T47D (cell line): ENCODE results near the gene ANKIB1.

Experiments used
- DNase-seq, 2 experiments: peaks; one replicate each; pipeline versions ENCODE4 v3.0.0 to v3.0.0-alpha.2; 2011 to 2012; ENCODE audit warnings: low read depth in 1 of 2, low spot score in 1 of 2
- JUND ChIP-seq: IDR thresholded peaks from 2 replicates; pipeline ENCODE4 v1.6.1; 2012; ENCODE audit warnings: low read depth
- in situ Hi-C: cut with HindIII; loops from 2 replicates; pipeline ENCODE4 v1.10.0; 2016; ENCODE audit warnings: low sequenced_read_pairs, low pct_unique_long_range_greater_than_20kb

ANKIB1 gene

GRCh38 chr7:92319243-92319642 is 73.5 kb downstream of the ANKIB1 start:
- in situ Hi-C loops, result no loop called here

GRCh38 chr7:92325173-92325572 is 79.4 kb downstream of the ANKIB1 start:
- in situ Hi-C loops, result no loop called here

More at GRCh38 chr7:92319243-92319642, 73.5 kb downstream of the ANKIB1 start:
- TF ChIP-seq JUND, result no peak
- DNase-seq, result no peak

GRCh38 chr7:92325858-92326257 is 80.1 kb downstream of the ANKIB1 start:
- in situ Hi-C loops, result no loop called here
- no peak for DNase-seq
- TF ChIP-seq JUND, result no peak

More at GRCh38 chr7:92325173-92325572, 79.4 kb downstream of the ANKIB1 start:
- no peak for TF ChIP-seq JUND
- DNase-seq, result peak in 1 of 2 experiments; percentile 2

GRCh38 chr7:92330835-92331438 is 85.2 kb downstream of the ANKIB1 start:
- no peak for DNase-seq
- in situ Hi-C loops, result no loop called here
- TF ChIP-seq JUND, result no peak

- DNase-seq, result no peak
- TF ChIP-seq JUND, result no peak
- in situ Hi-C loops, result no loop called here
These were observed 85.7 kb downstream of the ANKIB1 start for GRCh38 chr7:92331508-92331907.

GRCh38 chr7:92332782-92333181 is 87.0 kb downstream of the ANKIB1 start:
- TF ChIP-seq JUND, result no peak
- DNase-seq, result no peak
- in situ Hi-C loops, result no loop called here

- no peak for DNase-seq
- no peak for TF ChIP-seq JUND
- in situ Hi-C loops, result no loop called here
These were observed 88.1 kb downstream of the ANKIB1 start for GRCh38 chr7:92333866-92334265.

GRCh38 chr7:92335574-92335973 is 89.8 kb downstream of the ANKIB1 start:
- no peak for DNase-seq
- in situ Hi-C loops, result no loop called here
- no peak for TF ChIP-seq JUND

GRCh38 chr7:92336662-92337340 is 91.0 kb downstream of the ANKIB1 start:
- no peak for TF ChIP-seq JUND
- in situ Hi-C loops, result no loop called here
- DNase-seq, result no peak

- no peak for TF ChIP-seq JUND
- no peak for DNase-seq
- in situ Hi-C loops, result no loop called here
These were observed 94.2 kb downstream of the ANKIB1 start for GRCh38 chr7:92340016-92340415.

GRCh38 chr7:92343714-92344113 is 97.9 kb downstream of the ANKIB1 start:
- no peak for DNase-seq
- TF ChIP-seq JUND, result no peak
- in situ Hi-C loops, result no loop called here

GRCh38 chr7:92352009-92352408 is 106.2 kb downstream of the ANKIB1 start:
- in situ Hi-C loops, result no loop called here
- no peak for DNase-seq
- no peak for TF ChIP-seq JUND

- DNase-seq, result no peak
- TF ChIP-seq JUND, result no peak
- in situ Hi-C loops, result no loop called here
These were observed 108.4 kb downstream of the ANKIB1 start for GRCh38 chr7:92354214-92354613.
